Heart right ventricle (tissue), 16 donors: ENCODE results near the gene YOD1. TPM values are rescaled to one million over a fixed set of nuclear protein-coding genes. Genes with fewer than 3 reads are reported as not detected.

Source experiments
- ATAC-seq, 8 donors: fragments of 200-7000 bp; cut with Tn5 transposase; one replicate each; pipeline ENCODE4 v1.9.1; 2020; ENCODE audit warnings: mild to moderate bottlenecking in 8 of 8, moderate library complexity in 8 of 8, moderate number of reproducible peaks in 1 of 8
- DNase-seq, 2 donors: peaks; one replicate each; pipeline ENCODE4 v3.0.0-alpha.2; 2020
- H3K27ac ChIP-seq, 10 donors: fragments of 200-600 bp; sonication (generic) in 2 of 10; one replicate each; pipeline versions ENCODE4 v1.5.0 to v1.8.0; 2020 to 2022; ENCODE audit warnings: mild to moderate bottlenecking in 3 of 10
- H3K27me3 ChIP-seq, 7 donors: fragments of 200-600 bp; one replicate each; pipeline ENCODE4 v1.8.0; 2021 to 2022; ENCODE audit warnings: mild to moderate bottlenecking in 2 of 7
- H3K36me3 ChIP-seq, 9 donors: fragments of 200-600 bp; sonication (generic) in 1 of 9; one replicate each; pipeline versions ENCODE4 v1.5.0 to v1.8.0; 2020 to 2022; ENCODE audit warnings: mild to moderate bottlenecking in 2 of 9
- H3K4me1 ChIP-seq, 9 donors: fragments of 200-600 bp; sonication (generic) in 1 of 9; one replicate each; pipeline versions ENCODE4 v1.5.0 to v1.8.0; 2020 to 2022; ENCODE audit warnings: mild to moderate bottlenecking in 4 of 9
- H3K4me3 ChIP-seq, 10 donors: fragments of 200-600 bp; sonication (generic) in 2 of 10; one replicate each; pipeline versions ENCODE4 v1.5.0 to v1.8.0; 2020 to 2022; ENCODE audit warnings: mild to moderate bottlenecking in 7 of 10, moderate library complexity in 2 of 10
- H3K9me3 ChIP-seq, 11 donors: fragments of 200-600 bp in 10 of 11; sonication (generic) in 2 of 11; one replicate each; pipeline versions ENCODE4 v1.5.0 to v1.8.0; 2013 to 2022; ENCODE audit warnings: mild to moderate bottlenecking in 2 of 11, control low read depth in 1 of 11, moderate library complexity in 1 of 11
- CTCF ChIP-seq, 9 donors: fragments of 200-600 bp; sonication (generic) in 2 of 9; IDR thresholded peaks; one replicate each; pipeline versions ENCODE4 v1.5.0 to v1.8.0; 2021 to 2022; ENCODE audit warnings: antibody characterized with exemption in 9 of 9, mild to moderate bottlenecking in 5 of 9, moderate library complexity in 1 of 9
- WGBS, 2 donors: extraction: QIAGEN DNeasy Blood & Tissue Kit; methylation state at CpG; one replicate each; pipeline ENCODE4 v1.1.7; 2013; ENCODE audit warnings: inconsistent platforms in 1 of 2; 5-methylcytosine and 5-hydroxymethylcytosine counted together
- intact Hi-C, 10 donors: fragments of 100-400 bp; cut with DNase I; formaldehyde crosslinking; loops; one replicate each; pipeline versions ENCODE4 v1.11.1 to v1.14.2; 2022
- polyA plus RNA-seq, 2 donors: library from polyadenylated mRNA; stranded (reverse); fragments of 200-250 nt; gene quantifications; one replicate each; pipeline ENCODE4 v1.2.3, GENCODE V29; 2013
- total RNA-seq, 10 donors: library from RNA; stranded (reverse); fragmentation: NEBNext Ultra II Directional in 3 of 10; extraction: Animal tissue kit (Norgen Biotek cat#: 25700) in 3 of 10; gene quantifications; one replicate each; pipeline versions ENCODE4 v1.2.1 to v1.2.4, GENCODE V29; 2021 to 2023
- donor health status: Arrhythmogenic right ventricular cardiomyopathy.
- donor health status: ischemic (EF 13 %, LVEDD 7.1; RV severe dilation, severe dysfunction).
- donor health status: healthy with polysubstance abuse.
- donor health status: DM: no; HTN: yes; CAD: no.
- donor health status: DM: no; HTN: no; CAD: no.
- donor health status: ischemic (EF 25% LVEDD 6.9; RV normal size, moderate dysfunction).
- donor health status: ischemic (EF 25% LVEDD 5.7; RV mildly dilated, moderate dysfunction).
- donor health status: healthy.
- donor health status: DM: yes; HTN: yes; CAD: no.
- donor health status: Ischemic cardiomyopathy.
- donor health status: ischemic (EF 35%, LVEDD 5.7; RV mildly dilated, moderate dysfunction).
- donor health status: nonischemic (EF 11% LVEDD 7.7; RV severe dilation, severe dysfunction).
- donor health status: DM: yes; HTN: yes; CAD: no.
- donor health status: PGD.
- donor health status: ischemic (EF 29% LVEDD 5.4; RV normal size, mild dysfunction).
- donor health status: nonischemic (EF 23%, LVEDD 6.1; RV moderate dilation, normal function).

YOD1 gene
- total and polyA plus RNA-seq, 12 donors: 2.6 to 9.1 (median 5.7) TPM

- WGBS, 2 donors: 57 to 72% methylated on average over 1 of the region's 1 CpG
- no peak for ATAC-seq
- intact Hi-C loops: no loop called here
- H3K9me3 ChIP-seq: no peaks in the 10 kb centered on the region
- DNase-seq: no peak
- H3K4me3 ChIP-seq: no peak overlapping the region
- peaks cover 0 to 16% (median 5%) of the 10 kb centered on the region in 7 donors for H3K27me3 ChIP-seq
- peaks cover 0 to 20% (median 0%) of the 10 kb centered on the region in 9 donors for H3K4me1 ChIP-seq
- no peak overlapping the region for H3K27ac ChIP-seq
- H3K36me3 ChIP-seq: no peaks in the 10 kb centered on the region
- TF ChIP-seq CTCF (IDR thresholded peaks at IDR 0.05): no peak
Measured at GRCh38 chr1:207034208-207034607, 16.8 kb downstream of the YOD1 start.

GRCh38 chr1:207033302-207033701, 17.7 kb downstream of the YOD1 start:
- TF ChIP-seq CTCF (IDR thresholded peaks at IDR 0.05): no peak
- no peak overlapping the region for H3K4me3 ChIP-seq

GRCh38 chr1:207032528-207033017, 18.4 kb downstream of the YOD1 start, which contains the start of gene C1orf116:
Gene C1orf116 (minus strand): TSS chr1:207032756. CDS start chr1:207027598, 5,158 bp downstream.
- H3K27ac ChIP-seq: no peak within 1 kb of the TSS
- peaks cover 0 to 20% (median 5%) of the 10 kb centered on the region in 7 donors for H3K27me3 ChIP-seq
- no peak for TF ChIP-seq CTCF (IDR thresholded peaks at IDR 0.05)
- ATAC-seq: peak in 4 of 8 donors; percentile 20 to 71 (median 48)
- no peak within 1 kb of the TSS for H3K4me3 ChIP-seq
- peaks cover 0 to 19% (median 0%) of the 10 kb centered on the region in 9 donors for H3K4me1 ChIP-seq
- no peaks in the 10 kb centered on the region for H3K36me3 ChIP-seq
- WGBS, 2 donors: 20 to 39% methylated on average over 1 of the region's 1 CpG
- intact Hi-C loops: no loop called here
- DNase-seq: no peak
- no peaks in the 10 kb centered on the region for H3K9me3 ChIP-seq

More at GRCh38 chr1:207033302-207033701, 17.7 kb downstream of the YOD1 start:
- H3K36me3 ChIP-seq: no peaks in the 10 kb centered on the region
- DNase-seq: no peak
- peaks cover 0 to 20% (median 5%) of the 10 kb centered on the region in 7 donors for H3K27me3 ChIP-seq
- no peak for ATAC-seq
- H3K27ac ChIP-seq: no peak overlapping the region
- H3K9me3 ChIP-seq: no peaks in the 10 kb centered on the region
- H3K4me1 ChIP-seq: peaks cover 0 to 19% (median 0%) of the 10 kb centered on the region in 9 donors
- WGBS, 2 donors: 79 to 83% methylated on average over 2 of the region's 2 CpGs
- intact Hi-C loops: no loop called here

- Histone ChIP-seq H3K4me1 (peaks cover 0 to 21% (median 0%) of the 10 kb centered on the region in 9 donors), H3K9me3 (no peaks in the 10 kb centered on the region), H3K27me3 (peaks cover 0 to 20% (median 5%) of the 10 kb centered on the region in 7 donors), H3K36me3 (no peaks in the 10 kb centered on the region), H3K4me3 (no peak overlapping the region), H3K27ac (no peak overlapping the region)
- WGBS, 2 donors: 70 to 72% methylated on average over 7 of the region's 7 CpGs
- DNase-seq: no peak
- TF ChIP-seq CTCF (IDR thresholded peaks at IDR 0.05): no peak
- intact Hi-C loops: no loop called here
- ATAC-seq: peak in 5 of 8 donors; percentile 34 to 70 (median 49)
Measured at GRCh38 chr1:207031632-207032264, 19.3 kb downstream of the YOD1 start.
